SKM-1 treated with dmso at 0.1 percent for 144 hours (cell line): ENCODE data around the gene MTARC1.

Source experiments
- DNase-seq: peaks from one replicate; lab custom pipeline; 2025; ENCODE audit not compliant: unreplicated experiment; lab: John Stamatoyannopoulos, UW

Gene MTARC1

DNA sequence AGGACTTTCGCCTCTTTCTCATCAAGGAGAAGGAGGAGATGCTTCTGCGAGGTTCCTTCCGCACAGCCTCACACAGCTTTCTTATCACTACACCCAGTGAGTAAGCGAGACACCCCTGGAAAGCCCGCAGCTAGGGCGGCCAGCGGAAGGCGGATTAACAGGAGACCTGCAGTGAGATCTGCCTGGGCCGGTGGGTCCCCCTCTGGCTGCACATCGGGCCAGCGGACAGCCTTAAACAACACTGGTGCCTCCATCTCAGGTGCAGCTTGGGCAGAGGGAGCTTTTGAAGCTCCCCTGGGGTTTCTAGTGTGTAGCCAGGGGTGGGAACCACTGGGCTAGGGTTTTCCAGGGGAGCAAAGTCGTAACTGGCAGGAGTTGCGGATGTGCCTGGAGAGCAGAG is 17.5 kb upstream of the MTARC1 start:
- no peak for DNase-seq

DNA sequence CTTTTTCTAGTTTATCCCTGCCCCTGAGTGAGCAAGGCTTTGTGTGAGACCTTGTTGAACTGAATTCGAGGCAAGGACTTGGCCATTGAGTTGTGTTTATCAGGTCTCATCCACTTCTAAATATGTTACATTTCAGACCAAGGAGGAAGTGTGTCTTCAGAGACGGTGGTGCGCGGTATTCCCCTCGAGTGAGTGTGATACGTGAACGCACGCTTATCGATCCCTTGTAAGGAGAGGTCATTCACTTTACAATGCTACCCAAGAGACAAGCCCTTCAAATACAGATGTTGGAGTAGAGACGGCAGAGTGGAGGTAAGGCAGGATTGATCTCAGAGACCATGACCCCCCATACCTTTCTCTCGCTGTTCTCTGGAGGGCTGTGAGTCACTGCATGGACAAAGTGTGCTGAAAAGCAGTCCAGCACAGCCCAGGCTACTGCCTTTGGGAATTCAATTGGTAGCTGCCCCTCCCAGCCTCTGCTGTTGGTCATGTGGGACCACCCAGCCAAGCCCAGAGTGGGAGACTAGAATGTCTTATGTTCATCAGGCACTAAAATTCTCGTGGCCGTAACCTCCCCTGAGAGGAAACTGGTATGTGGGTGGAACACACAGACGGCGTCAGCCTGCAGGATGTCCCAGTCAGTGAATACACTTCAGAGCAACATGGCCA is 16.3 kb upstream of the MTARC1 start:
- no peak for DNase-seq

DNA sequence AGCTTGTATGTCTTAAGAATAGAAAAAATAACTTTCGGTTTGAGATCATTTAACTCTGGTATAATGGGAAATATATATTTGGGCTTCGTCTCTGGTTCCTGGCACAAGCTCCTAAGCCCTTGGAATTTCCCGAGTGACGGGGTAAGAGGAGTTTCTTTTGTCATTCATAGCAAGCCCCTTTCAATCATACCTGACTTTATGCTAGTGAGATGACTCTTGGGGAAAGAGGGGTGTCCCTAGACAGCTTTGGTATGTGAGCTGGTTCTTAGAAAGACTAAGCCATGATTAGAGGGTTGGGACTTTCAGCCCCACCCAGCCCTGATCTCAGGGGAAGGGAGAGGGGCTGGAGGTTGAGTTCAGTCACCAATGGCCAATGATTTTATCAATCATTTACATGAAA is 13.9 kb upstream of the MTARC1 start:
- DNase-seq: no peak

DNA sequence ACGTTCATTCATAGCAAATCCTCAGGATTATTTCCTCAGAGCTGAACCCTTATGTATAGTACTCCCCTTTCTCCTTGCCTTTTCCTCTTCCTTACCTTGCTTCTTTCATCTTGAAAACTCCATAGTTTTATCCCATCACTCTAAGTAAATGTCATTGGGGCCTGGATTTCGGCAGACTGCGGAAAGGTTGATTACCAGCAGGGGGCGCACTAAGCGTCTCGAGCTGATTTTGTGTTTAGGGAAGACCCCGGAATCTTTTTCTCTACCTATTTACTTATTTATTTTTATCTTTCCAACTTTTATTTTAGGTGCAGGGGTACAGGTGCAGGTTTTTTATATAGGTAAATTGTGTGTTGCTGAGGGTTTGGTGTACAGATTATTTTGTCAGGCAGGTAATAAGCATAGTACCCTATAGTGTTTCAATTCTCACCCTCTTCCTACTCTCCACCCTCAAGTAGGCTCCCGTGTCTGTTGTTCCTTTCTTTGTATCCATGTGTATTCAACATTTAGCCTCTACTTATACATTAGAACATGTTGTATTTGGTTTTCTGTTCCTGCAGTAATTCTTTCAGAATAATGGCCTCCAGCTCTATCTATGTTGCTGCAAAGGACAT is 11.4 kb upstream of the MTARC1 start:
- DNase-seq: peak; percentile 37

DNA sequence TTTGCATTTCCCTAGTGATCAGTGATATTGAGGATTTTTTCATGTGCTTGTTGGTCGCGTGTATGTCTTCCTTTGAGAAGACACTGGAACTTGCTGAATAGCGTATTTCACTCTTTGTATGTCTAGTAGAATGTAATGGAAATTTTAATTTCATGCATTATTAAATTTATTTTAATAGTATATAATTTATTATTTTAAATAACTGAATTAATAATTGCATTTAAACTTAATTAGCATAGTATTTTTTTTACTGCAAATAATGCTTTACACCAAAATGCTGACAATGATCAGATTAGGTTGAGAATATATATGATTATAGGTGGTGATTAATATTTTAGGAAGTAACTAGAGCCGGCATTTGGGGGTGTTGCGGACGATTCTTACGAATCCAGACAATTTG is 10.5 kb upstream of the MTARC1 start:
- DNase-seq: no peak

DNA sequence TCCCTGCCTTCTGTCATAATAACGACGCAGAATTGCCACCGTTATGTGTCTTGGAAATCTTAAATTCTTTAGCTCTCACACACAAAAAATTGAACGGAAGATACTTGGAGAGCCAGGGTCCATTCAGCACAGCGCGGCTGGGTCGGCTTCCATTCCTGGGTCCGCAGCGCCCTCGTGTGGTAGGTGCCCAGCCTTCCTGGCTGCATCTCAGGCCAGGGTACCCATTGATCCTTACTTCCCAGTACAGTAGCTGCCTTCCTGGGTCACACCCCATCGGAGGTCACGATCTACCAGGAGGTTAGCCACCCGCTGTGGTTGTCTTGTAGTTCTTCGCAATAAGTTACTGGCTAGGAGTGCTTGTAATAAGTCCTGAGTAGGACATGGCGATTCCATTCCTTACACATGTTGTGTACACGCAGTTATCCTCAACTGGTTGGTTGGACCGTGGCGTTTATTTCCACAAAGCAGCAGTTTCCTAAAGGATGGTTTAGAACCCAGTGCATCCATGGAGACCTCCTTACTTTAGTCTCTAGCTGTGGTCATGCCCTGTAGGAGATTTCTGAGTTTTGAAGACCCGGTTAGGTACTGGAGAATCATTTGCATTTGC is 9.9 kb upstream of the MTARC1 start:
- peak; percentile 34 for DNase-seq

DNA sequence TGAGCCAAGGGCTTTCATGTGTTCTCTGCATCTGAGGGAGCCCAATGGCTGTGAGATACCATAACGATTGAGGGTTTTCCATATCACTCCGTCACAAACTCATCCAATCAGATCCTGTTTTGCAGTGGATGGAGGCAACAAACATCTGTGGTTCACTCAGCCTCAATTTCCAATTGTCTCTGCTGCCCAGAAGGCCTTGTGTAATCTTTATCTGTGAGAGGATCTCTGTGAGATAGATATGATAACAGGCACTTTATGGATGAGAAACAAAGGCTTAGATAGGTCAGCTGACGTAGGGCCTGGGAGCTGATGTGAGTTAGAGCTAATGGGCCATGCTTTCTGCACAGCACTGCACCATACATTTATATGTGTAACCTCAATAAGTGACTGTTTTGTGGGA is 3.3 kb upstream of the MTARC1 start:
- no peak for DNase-seq

DNA sequence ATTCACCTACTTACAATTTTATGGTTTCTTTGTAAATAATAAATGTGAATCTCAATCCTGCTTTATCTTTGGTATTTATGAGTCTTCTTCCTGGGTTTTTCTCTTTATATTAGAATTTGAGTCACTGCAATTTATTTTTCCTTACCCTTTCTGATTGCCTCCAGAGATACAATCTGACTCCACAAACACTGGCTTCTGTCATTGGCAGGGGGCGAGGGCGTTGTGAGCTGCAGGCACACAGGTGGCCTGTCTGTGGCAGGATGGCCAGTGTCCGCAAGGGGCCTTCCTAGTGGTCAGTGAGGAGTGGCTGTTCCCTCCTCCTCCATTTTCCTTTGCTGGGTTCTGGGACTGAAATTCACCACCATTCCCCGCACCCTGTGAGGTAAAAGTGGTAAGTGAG is 2.0 kb upstream of the MTARC1 start:
- no peak for DNase-seq

DNA sequence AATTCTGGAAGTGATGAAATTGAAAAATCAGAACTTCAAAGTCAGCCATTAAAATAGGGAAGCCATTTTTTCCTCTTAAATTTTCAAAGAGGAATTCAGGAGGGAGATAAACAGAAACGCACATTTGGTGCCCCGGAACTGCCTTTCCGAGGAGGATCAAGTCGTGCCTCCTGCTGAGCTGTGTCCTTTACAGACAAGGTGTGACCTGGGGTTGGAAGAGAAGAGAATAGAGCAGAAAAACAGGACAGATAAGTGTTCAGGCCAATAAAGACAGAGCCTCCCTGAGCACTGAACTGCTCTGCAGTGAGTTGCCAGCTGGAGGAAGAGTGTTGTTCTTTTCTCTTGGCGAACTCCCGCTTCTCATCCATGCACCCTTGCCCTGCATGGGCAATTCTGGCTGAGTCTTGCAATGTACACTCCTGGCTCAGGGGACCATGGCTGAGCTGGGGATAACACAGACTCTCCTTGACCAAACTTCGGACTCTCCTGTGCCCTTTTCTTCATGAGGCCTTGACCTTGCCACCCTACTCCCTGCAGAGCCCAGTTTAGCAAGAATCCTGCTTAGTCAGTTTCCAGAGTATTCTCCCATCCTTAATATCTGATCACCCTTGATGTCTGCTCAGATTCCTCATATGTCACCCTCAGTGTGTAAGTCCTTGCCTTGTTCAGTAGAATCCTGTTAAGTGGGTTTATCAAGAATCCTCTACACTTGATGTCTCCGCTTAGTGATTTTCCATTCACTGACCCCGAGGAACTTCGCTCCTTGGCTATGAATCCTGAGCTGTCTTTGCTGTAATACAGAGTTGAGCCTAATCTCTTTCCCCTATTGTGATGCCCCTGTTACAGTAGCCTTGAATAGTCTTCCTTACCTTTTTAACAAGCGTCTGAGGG is 1.3 kb upstream of the MTARC1 start:
- DNase-seq: no peak

DNA sequence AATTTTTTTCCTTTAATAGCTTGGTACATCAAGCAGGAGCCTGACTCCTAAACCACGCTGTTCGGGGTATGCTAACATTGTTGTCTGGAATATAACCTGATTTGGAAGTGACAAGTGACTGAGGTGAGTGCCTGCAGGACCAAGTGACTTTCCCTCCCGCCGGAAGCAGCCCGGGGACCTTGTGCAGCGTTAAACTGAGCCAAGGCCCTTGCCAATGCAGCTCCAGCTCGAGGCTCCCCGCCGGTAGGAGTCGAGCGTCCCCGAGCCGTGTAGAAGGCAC is 716 bp upstream of the MTARC1 start:
- no peak for DNase-seq

DNA sequence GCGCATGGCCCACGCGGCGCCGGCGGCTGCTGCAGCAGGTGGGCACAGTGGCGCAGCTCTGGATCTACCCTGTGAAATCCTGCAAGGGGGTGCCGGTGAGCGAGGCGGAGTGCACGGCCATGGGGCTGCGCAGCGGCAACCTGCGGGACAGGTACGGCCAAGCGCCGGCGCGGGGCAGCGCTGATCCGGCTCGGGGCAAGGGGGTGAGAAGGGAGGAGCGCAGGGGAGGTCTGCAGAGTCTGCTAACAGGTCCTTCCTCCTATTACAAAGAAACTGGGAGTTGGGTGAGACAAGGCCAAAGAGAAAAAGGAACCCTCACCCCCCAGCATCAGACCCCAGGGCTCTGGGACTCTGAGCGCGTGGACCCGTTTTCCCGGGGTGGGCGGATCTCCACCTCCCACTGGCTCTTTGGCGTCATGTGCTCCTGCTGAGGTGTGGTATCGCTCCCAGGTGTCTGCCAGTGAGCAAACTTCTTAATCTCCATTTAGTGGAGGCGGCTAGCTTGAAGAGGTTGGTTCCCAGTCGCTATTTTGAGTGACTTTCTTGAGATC is 431 bp downstream of the MTARC1 start:
- DNase-seq: peak; percentile 17

DNA sequence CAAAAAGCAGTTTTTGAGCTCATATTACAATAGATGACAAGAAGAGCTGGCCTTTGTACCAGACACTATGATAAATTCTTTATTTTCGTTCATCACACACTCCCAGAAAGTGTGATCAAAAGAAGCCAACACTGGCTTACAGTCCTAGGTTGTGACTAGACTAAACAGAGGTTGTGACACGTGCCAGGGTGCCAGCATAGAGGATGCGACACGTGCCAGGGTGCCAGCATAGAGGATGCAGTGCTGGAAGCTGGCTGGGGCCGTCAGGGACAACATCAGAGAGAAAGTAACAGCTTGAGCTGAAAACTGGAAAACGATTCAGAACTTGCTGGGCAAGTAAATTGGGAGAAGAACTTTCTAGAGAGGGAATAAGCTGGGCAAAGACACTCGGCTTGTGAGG is 2.2 kb downstream of the MTARC1 start:
- DNase-seq: no peak

DNA sequence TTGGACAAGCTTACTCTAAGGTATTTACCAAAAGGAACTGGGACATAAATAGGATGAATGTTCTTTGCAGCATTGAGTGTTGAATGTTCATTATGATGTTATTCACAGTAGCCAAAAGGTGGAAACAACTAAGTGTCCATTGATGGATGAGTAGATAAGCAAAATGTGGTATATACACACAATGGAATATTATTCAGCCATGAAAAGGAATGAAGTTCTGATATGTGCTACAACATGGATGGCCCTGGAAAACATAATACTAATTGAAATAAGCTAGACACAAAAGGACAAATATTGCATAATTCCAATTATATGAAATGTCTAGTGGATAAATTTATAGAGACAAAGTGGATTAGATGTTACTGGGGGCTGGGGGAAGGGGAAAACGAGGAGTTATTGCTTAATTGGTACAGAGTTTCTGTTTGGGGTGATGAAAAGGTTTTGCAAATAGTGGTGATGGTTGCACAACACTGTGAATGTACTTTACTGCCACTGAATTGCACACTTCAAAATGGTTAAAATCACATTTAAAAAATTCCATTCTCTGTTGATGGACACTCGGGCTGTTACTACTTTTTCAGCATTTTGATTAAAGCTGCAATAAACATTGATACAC is 2.9 kb downstream of the MTARC1 start:
- peak; percentile 75 for DNase-seq

DNA sequence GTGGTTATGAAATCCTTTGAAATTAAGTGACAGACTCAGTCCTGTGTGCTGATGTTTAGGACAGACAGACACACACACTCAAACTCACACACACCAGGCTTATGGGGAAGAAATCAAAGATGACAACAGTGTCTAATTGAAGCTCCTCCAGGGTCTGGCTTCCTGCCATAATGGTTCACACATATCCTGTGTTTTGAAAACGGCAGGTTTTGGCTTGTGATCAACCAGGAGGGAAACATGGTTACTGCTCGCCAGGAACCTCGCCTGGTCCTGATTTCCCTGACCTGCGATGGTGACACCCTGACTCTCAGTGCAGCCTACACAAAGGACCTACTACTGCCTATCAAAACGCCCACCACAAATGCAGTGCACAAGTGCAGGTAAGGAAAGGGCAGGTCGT is 4.6 kb downstream of the MTARC1 start:
- peak; percentile 29 for DNase-seq

DNA sequence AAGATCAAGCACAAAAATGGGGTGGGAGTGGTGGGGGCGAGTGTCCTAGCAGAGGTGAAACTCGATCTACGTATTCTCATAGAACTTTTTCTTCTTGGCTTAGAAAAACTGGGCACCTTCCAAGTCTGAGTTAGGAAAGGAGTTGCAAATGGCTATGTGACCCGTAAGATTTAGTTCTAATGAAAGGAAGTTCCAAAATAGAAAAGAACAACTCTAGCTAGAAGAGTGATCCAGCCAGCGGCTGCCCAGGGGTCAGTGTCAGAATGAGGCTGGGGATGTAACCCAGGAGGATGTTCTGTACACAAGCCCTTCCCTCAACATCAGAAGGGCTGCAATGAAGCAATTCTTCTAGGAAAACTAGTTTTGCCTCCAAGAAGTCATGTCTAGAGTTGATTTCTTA is 5.2 kb downstream of the MTARC1 start:
- no peak for DNase-seq

DNA sequence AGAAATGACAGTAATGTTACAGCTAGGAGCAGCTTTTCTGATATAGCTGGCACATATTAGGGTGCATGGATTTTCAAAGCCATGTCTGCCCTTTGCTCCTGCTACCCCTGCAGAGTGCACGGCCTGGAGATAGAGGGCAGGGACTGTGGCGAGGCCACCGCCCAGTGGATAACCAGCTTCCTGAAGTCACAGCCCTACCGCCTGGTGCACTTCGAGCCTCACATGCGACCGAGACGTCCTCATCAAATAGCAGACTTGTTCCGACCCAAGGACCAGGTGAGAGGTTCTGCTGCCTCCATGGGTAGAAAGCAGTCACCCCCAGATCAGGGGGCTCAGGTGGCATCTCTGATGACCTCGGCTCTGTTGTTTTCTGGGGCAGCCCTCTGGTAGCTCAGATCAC is 9.8 kb downstream of the MTARC1 start:
- no peak for DNase-seq

DNA sequence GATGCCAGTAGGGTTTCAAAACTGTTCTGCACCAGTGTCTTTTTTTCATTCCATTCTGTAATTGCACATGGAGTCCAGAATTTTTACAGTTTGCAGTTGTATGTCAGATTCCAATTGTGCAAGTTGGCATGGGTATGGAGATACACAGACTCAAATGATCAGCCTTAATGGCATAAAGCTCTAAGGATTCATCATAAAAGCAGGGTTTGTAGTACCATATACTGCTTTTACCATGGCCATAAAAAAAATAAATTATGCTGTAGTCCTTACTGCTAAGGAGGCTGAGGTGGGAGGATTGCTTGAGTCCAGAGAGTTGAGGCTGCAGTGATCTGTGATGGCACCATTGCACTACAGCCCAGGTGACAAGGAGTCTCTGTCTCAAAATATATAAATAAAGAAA is 10.3 kb downstream of the MTARC1 start:
- no peak for DNase-seq

DNA sequence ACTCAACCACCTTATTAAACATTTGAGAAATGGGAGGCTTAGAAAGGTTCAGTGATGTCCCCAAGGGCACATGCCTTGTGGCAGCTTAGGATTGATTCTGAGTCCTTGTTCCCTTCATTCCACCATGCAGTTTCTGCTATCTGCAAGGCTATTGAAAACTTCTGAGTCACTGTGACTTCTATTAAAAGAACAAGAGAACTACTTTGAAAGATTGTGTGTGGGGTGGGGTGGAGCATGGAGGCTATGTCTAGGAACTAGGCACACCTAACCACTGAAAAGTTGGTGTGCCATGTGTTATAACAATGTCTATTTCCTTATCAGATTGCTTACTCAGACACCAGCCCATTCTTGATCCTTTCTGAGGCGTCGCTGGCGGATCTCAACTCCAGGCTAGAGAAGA is 10.8 kb downstream of the MTARC1 start:
- DNase-seq: no peak

DNA sequence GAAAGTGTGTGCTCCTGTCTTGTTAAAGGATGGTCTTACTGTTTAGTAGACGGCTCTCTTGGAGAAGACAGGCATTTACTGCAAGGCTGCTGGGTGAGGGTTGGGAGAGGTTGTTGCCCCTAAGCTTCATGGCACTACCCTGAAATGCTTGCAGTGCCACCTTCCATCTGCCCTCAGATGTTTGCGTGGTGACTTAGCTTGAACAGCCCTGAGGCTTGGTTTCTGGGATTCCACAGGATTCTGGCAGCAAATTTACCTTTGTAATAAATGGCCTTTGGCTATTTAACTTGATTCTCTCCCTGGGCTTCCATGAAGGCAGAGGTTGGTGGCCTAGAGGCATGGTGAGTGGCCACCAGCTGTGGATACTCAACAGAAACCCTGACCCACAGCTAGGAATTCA is 11.6 kb downstream of the MTARC1 start:
- no peak for DNase-seq

DNA sequence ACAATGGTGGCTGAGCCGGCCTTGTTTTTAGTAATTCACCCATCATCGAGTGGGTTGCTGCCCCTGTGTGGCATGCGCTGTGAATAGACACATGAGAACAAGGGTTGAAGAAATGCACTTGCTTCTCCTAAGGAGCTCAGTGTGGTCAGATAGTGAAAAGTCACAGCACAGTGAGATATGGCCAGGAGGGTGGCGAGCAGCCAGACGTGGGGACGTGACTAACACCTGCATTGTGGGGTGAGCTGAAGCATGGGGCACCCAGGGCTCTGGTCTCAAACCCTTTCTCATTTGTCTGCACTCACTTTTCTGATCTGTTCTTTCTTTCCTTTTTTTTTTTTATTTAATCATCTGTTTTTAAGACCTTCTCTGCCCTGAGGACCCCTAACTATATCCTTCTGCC is 13.5 kb downstream of the MTARC1 start:
- no peak for DNase-seq
